HepG2 (cell line): ENCODE measurements around the gene FAM3B. TPM values are rescaled to one million over a fixed set of nuclear protein-coding genes. Genes with fewer than 3 reads are reported as not detected.

Experiments used
- ATAC-seq: fragments of 200-7000 bp; cut with Tn5 transposase; 3 replicates; pipeline ENCODE4 v1.9.1; 2020; ENCODE audit warnings: mild to moderate bottlenecking, moderate library complexity
- BruUV-seq: library from RNA; stranded (reverse); fragments of 400-500 nt; replicated peaks from 2 replicates; lab custom pipeline; 2021; lab: Mats Ljungman, UMichigan
- CTCF ChIA-PET: fragments of 300-600 bp; formaldehyde crosslinking; extraction: SDS; loops from one replicate; lab custom pipeline; 2021; ENCODE audit warnings: low total read pairs, inconsistent platforms, low intra/inter-chr PET ratio; lab: Yijun Ruan, JAX
- POLR2A ChIA-PET: fragments of 350-600 bp; sonication (Branson Sonifier 250); formaldehyde crosslinking; loops from one replicate; lab custom pipeline; 2020; ENCODE audit warnings: antibody characterized with exemption, inconsistent platforms; lab: Yijun Ruan, JAX
- DNase-seq: peaks from one replicate; pipeline ENCODE4 v3.0.0-alpha.2; 2015; ENCODE audit warnings: low spot score
- FAIRE-seq: peaks from 3 replicates; lab custom pipeline; 2011; peaks lifted over from hg19 to GRCh38; lab: Jason Lieb, UNC
- H2AFZ ChIP-seq: one replicate; pipeline ENCODE4 v1.6.1; 2011; ENCODE audit warnings: low read length, inconsistent platforms
- H3K27ac ChIP-seq: fragments of 300-600 bp; 3 replicates; pipeline ENCODE4 v1.8.0; 2011; ENCODE audit warnings: mixed run types, mild to moderate bottlenecking, mixed read lengths, low read length, inconsistent platforms; ENCODE audit not compliant: insufficient read depth; ENCODE audit errors: extremely low read length
- H3K27me3 ChIP-seq, 2 experiments: fragments of 200-600 bp in 1 of 2; 2 replicates in 1 of 2; 3 replicates in 1 of 2; pipeline versions ENCODE4 v1.6.0 to v1.8.0; 2011; ENCODE audit warnings: low read length in 2 of 2, mild to moderate bottlenecking in 2 of 2, moderate library complexity in 2 of 2, inconsistent platforms in 1 of 2; ENCODE audit not compliant: insufficient read depth in 2 of 2, control insufficient read depth in 1 of 2
- H3K36me3 ChIP-seq, 2 experiments: fragments of 200-600 bp in 1 of 2; replicated peaks in 1 of 2; 2 replicates in 1 of 2; 3 replicates in 1 of 2; pipeline versions ENCODE4 v1.5.1 to v1.8.0; 2011; ENCODE audit warnings: low read length in 2 of 2, inconsistent platforms in 1 of 2; ENCODE audit not compliant: insufficient read depth in 2 of 2, control insufficient read depth in 1 of 2
- H3K4me1 ChIP-seq: 2 replicates; pipeline ENCODE4 v1.5.1; 2012; ENCODE audit warnings: low read length, inconsistent platforms; ENCODE audit not compliant: insufficient read depth
- H3K4me2 ChIP-seq: 2 replicates; pipeline ENCODE4 v1.6.0; 2011; ENCODE audit warnings: low read depth, low read length, inconsistent platforms
- H3K4me3 ChIP-seq, 3 experiments: fragments of 200-600 bp in 1 of 3; sonication (generic), shearing (Covaris generic) in 1 of 3; replicated peaks in 1 of 3; 2 replicates each; pipeline ENCODE4 v1.5.1; 2011 to 2016; ENCODE audit warnings: low read length in 3 of 3, inconsistent platforms in 2 of 3, low read depth in 2 of 3, mild to moderate bottlenecking in 2 of 3, control low read depth in 1 of 3, mixed read lengths in 1 of 3; ENCODE audit not compliant: insufficient read depth in 1 of 3
- H3K79me2 ChIP-seq: one replicate; pipeline ENCODE4 v1.6.1; 2011; ENCODE audit warnings: low read length, inconsistent platforms; ENCODE audit not compliant: insufficient read depth
- H3K9ac ChIP-seq: 2 replicates; pipeline ENCODE4 v1.6.0; 2011; ENCODE audit warnings: mild to moderate bottlenecking, low read depth, low read length, inconsistent platforms; ENCODE audit not compliant: insufficient read depth
- H3K9me3 ChIP-seq: 2 replicates; pipeline ENCODE4 v1.5.1; 2012; ENCODE audit warnings: mild to moderate bottlenecking, low read length
- H4K20me1 ChIP-seq: 2 replicates; pipeline ENCODE4 v1.6.0; 2011; ENCODE audit warnings: inconsistent platforms, mild to moderate bottlenecking, low read length, moderate library complexity; ENCODE audit not compliant: insufficient read depth
- WGBS: methylation state at CpG from one replicate; pipeline ENCODE4 v1.1.6; 2017; ENCODE audit warnings: low lambda C conversion rate; 5-methylcytosine and 5-hydroxymethylcytosine counted together
- in situ Hi-C: cut with HindIII; loops from 2 replicates; pipeline ENCODE4 v1.10.0; 2017; ENCODE audit warnings: low pct_unique_long_range_greater_than_20kb; ENCODE audit not compliant: extremely low pct_ligation_motif_present
- intact Hi-C: fragments of 100-400 bp; cut with micrococcal nuclease; formaldehyde crosslinking; loops from one replicate; pipeline ENCODE4 v1.10.0; 2022; ENCODE audit not compliant: unreplicated experiment
- polyA plus RNA-seq, 8 experiments: library from polyadenylated mRNA; depleted of rRNA in 3 of 8; stranded (reverse) in 7 of 8; unstranded in 1 of 8; fragments of >200 nt; fragmentation: Illumina TruSeq in 4 of 8; extraction: Trizol in 4 of 8; gene quantifications; 2 replicates each; pipeline versions ENCODE4 v1.2.1 to v1.2.3, GENCODE V29; 2011 to 2016; ENCODE audit warnings: low read depth in 4 of 8, missing spikeins in 1 of 8, mixed read lengths in 1 of 8; ENCODE audit not compliant: insufficient read depth in 1 of 8
- total RNA-seq, 5 experiments: library from RNA; depleted of rRNA; stranded (reverse); fragments of >200 nt; fragmentation: Illumina TruSeq; extraction: Trizol; gene quantifications; 2 replicates each; pipeline ENCODE4 v1.2.3, GENCODE V29; 2016; ENCODE audit warnings: low read depth in 1 of 5
- TF ChIP-seq, protein P1 (sequence below): sonication (generic); formaldehyde crosslinking; conservative IDR thresholded peaks from 2 replicates; pipeline ENCODE4 v1.8.0; 2022; ENCODE audit warnings: mild to moderate bottlenecking, moderate library complexity, missing genetic modification reagents
- TF ChIP-seq, protein P2 (sequence below): sonication (generic); formaldehyde crosslinking; IDR thresholded peaks from 2 replicates; pipeline ENCODE4 v1.5.1; 2020; ENCODE audit warnings: missing genetic modification reagents, mild to moderate bottlenecking, borderline replicate concordance

Gene FAM3B
- total and polyA plus RNA-seq, 2 of the 13 experiments (the other 11 are each of a cell fraction or from before 2014, with no cell fraction given): 46.5 to 62.0 TPM

DNA sequence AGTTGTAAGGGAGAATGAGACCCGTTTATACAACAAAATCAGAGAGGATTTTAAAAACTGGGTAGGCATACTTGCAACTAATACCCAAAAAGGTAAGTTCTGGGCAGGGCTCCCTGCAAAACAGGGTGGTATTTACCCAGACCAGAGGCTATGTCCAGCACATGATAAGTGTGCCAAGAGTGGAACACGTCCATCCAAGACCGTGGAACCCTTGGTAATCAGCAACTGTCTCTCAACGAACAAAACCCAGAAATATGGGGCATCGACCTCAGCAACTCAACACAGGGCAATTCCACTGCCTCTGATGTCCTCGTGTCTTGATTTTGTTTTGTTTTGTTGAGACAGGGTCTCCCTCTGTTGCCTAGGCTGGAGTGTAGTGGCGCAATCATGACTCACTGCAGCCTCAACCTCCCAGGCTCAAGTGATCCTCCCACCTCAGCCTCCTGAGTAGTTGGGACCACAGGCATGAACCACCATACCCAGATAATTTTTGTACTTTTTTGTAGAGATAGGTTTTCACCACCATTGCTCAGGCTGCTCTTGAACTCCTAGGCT, 82.7 kb downstream of the FAM3B start:
- CTCF ChIA-PET: no interaction called here
- DNase-seq (no peak), FAIRE-seq (no peak), ATAC-seq (no peak)
- Histone ChIP-seq H3K27me3 (no peaks in the 10 kb centered on the region), H3K27ac (no peak overlapping the region), H3K9me3 (no peaks in the 10 kb centered on the region), H3K4me3 (no peak overlapping the region), H3K79me2 (no peaks in the 10 kb centered on the region), H4K20me1 (no peaks in the 10 kb centered on the region), H3K4me2 (no peak overlapping the region), H3K4me1 (no peaks in the 10 kb centered on the region), H2AFZ (no peak overlapping the region), H3K9ac (no peak overlapping the region), H3K36me3 (peaks cover 7 to 37% of the 10 kb centered on the region in 2 experiments; a peak in 4 of 5 replicates)
- in situ Hi-C loops (no loop called here), intact Hi-C loops (no loop called here)
- 81% methylated on average over 7 of the region's 7 CpGs for WGBS
- POLR2A ChIA-PET: no interaction called here
- TF ChIP-seq, protein P1, sequence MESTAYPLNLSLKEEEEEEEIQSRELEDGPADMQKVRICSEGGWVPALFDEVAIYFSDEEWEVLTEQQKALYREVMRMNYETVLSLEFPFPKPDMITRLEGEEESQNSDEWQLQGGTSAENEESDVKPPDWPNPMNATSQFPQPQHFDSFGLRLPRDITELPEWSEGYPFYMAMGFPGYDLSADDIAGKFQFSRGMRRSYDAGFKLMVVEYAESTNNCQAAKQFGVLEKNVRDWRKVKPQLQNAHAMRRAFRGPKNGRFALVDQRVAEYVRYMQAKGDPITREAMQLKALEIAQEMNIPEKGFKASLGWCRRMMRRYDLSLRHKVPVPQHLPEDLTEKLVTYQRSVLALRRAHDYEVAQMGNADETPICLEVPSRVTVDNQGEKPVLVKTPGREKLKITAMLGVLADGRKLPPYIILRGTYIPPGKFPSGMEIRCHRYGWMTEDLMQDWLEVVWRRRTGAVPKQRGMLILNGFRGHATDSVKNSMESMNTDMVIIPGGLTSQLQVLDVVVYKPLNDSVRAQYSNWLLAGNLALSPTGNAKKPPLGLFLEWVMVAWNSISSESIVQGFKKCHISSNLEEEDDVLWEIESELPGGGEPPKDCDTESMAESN (CRISPR knock-in tag): no peak
- TF ChIP-seq, protein P2, sequence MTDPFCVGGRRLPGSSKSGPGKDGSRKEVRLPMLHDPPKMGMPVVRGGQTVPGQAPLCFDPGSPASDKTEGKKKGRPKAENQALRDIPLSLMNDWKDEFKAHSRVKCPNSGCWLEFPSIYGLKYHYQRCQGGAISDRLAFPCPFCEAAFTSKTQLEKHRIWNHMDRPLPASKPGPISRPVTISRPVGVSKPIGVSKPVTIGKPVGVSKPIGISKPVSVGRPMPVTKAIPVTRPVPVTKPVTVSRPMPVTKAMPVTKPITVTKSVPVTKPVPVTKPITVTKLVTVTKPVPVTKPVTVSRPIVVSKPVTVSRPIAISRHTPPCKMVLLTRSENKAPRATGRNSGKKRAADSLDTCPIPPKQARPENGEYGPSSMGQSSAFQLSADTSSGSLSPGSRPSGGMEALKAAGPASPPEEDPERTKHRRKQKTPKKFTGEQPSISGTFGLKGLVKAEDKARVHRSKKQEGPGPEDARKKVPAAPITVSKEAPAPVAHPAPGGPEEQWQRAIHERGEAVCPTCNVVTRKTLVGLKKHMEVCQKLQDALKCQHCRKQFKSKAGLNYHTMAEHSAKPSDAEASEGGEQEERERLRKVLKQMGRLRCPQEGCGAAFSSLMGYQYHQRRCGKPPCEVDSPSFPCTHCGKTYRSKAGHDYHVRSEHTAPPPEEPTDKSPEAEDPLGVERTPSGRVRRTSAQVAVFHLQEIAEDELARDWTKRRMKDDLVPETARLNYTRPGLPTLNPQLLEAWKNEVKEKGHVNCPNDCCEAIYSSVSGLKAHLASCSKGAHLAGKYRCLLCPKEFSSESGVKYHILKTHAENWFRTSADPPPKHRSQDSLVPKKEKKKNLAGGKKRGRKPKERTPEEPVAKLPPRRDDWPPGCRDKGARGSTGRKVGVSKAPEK (CRISPR knock-in tag): no peak
- no TSS peak for BruUV-seq
